Effector CD4-positive, alpha-beta T cell (primary cell): ENCODE results near the gene CD248.
"Not testable (repeated sequence)": the region's sequence is repeated elsewhere in the genome, so short reads cannot be mapped to it uniquely, and the experiment has no call there.

Experiments
- DNase-seq: peaks from one replicate; pipeline ENCODE4 v3.0.0-alpha.2; 2020

Gene CD248

DNA sequence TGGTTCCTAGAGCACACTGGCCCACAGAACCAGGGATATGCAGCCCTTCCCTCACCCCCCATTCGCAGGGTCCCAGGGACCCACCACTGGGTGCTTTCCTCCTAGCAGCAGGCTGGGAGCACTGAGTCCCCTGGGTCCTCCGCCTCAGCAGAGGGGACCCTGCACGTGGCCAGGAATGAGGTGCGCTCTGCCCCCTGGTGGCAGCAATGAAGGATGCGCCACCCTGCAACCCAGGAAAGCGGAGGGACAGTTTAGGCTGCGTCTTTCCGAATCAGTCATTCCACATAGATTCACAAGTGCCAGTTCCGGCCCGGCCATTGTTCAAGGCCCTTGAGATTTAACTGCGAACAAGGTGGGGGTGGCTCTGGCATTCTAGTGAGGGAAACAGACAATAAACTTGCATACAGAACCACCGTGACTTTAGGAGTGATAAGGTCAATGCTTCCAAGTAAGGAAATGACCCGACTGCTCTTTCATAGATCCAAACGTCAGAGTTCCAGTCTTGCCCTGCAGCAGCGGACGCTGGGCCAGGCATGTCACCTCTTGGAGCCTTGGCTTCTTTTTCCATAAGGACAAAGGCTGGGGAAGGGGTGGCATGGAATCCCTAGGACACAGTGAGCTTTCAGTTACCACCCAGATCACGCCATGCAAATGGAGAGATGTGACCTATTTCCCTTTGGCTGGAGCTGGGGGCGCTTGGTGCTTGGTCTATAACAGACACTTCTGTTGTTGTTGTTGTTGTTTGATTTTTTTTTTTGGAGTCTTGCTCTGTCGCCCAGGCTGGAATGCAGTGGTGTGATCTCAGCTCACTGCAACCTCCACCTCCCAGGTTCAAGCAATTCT, 11.7 kb upstream of the CD248 start:
- DNase-seq: peak; percentile 70

DNA sequence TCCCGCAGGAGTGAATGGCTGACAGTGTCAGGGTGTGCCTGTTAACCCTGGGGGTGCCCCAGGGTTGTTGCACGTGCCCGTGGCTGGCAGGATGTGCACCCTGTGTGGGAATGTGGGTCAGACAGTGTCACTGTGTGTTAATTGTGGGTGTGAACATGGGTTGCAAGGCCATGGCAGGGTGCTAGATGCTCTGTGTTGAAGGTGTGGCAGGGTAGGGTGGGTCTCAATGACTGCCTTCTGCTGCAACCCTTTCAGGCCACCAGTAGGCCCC, 11.1 kb upstream of the CD248 start:
- DNase-seq: no peak

DNA sequence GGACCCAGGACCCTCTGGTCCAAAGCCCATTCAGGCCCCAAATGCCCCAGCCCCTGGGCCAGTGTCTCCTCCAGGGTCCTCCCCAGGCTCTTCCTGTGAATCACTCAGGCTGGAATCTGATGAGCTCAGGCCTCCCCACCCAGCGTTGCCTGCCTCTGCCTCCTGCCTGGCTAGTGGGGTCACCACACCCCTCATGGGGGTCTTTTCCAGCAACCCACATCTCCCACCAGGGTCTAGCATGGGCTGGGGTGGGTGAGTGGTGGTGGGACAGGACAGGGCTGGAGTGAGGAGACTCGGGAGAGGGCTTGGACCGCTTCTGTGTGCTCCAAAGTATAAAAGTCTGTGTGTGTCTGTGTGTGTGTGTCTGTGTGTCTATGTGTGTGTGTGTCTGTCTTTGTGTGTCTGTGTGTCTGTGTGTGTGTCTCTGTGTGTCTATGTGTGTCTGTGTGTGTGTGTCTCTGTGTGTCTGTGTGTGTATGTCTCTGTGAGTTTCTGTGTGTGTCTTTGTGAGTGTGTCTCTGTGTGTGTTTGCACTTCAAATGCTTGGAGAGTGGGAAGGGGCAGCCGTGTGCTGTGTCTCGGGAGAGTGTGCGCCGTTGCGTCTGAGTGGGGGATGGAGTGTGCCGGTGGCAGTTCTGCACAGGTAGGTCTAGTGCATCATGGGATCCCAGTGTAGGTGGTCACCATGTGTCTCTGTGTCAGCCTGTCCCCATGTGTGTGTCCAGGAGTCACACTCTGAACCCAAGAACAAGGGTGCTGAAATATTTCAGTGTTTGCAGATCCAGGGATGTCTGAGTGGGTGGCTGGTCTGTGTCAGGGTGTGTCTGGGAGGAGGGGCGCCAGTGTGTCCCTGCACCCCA, 10.6 kb upstream of the CD248 start:
- no peak for DNase-seq

DNA sequence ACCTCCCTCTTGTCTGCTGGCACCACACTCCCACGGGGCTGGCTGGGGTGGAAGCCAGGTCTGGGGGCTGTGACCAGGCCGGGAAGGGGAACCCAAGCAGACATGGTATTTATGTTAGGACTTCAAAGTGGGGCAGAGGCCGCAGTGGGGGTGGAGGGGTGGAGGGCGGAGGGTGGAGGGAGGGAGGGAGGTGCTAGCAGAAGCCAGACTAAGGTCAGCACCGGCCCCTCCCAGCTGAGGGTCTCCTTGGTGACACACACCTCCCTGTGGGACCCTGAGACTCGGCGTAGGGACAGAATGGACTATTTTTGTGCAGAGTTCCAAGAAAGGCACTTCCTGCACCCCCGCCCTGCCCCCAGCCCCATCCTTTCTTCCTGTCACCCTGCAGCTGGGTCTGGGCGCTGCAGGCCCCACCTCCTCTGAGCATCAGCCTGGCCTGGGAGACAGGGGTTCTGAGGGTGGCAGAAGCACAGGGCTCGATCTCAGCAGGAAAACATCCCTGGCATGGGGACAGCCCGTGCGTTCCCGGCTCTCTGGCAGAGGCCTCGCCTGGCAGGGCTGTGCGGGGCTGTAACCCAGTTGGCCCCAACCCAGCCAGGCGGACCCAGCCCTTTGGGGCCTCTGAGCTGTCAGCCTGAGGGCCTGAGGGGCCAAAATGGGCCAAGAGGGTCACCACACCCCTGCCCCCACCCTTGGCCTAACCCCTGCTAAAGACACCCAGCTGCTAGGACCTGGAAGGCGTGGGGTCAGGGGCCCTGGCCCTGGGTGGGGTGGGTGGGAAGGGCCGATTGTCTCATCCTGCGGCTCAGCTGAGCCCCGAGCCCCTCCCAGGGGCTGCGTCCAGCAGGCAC, 9.6 kb upstream of the CD248 start:
- DNase-seq: no peak

DNA sequence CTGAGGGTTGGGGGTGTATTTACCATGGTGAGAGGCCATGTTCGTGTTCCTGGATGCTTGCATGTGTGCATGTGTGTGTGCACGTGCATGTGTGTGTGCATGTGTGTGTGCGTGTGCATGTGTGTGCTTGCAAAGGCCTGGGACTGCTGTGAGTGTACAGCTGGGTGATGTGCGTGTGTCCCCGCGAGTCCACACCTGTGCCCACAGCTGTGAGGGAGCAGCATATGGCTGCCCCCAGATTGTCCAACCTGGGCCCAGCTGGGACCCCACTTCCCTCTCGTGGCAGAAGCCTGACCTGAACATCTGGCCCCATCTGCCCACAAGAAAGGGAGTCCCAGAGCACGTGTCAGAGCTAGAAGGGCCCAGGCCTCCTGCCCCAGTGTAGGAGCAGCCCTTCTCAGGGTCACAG, 8.4 kb upstream of the CD248 start:
- DNase-seq: no peak

DNA sequence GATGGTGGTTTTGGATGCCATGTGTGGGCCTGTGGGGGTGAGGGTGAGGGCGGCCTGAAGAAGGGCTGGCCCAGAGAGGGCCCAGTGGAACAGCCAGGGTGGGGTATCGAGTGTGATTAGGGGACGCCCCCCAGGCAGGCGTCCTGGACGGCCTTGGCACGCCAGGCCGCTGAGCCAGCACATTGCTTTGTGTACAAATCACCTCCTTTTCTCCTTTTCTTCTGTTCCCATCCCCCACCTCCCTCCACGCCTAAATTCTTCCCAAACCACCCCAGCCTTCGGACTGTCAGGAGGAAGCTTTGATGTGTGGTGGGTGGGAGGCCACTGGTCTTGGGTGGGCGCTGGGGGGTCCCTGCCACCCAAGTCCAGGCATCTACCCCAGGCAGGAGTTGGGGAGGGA, 7.8 kb upstream of the CD248 start:
- no peak for DNase-seq

DNA sequence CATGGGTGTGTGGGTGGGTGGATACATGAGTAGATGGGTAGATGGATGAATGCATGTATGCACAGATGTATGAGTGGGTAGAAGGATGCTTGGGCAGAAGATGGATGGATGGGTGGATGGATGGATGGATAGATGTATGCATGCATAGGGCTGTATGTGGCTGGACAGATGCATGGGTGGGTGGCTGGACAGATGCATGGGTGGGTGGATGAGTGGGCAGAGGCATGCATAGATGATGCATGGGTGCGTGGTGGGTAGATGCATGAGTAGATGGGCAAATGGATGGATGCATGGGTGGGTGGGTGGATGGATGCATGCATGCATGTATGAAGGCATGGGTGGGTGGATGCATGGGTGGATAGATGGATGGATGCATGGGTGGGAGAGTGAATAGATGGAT, 6.8 kb upstream of the CD248 start:
- no peak for DNase-seq

DNA sequence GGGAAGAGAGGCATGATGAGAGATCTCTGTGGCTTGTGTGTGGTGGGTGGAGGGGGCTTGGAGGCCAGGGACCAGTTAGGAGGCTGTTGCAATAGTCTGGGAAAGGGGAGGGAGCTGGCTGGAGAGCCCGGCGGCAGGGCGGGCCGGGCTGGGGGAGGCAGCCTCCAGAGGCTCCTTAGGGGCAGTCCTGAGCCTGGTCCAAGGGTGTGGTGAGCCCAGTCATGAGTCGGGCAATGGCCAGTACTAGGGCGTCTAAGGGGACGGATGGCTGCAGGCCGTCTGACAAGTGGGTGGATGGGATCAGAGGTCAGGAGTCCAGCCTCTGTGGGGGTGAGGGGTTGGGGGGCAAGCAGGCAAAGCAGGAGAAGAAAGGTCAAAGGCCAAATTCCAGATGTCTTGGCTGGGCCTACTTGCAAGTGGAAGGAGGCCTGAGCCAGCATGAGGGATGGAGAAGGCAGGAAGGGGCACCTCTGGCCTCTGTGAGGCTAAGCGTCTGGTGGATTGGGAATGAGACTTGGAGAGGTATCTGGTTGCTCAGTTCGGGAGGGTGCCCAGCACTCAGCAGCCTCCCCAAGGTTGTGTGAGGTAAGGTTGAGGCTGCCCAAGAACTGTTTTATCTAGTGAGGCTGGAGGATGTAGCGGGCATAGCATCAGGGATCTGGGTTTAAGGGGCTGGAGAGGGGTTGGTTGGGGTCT, 6.0 kb upstream of the CD248 start:
- no peak for DNase-seq

DNA sequence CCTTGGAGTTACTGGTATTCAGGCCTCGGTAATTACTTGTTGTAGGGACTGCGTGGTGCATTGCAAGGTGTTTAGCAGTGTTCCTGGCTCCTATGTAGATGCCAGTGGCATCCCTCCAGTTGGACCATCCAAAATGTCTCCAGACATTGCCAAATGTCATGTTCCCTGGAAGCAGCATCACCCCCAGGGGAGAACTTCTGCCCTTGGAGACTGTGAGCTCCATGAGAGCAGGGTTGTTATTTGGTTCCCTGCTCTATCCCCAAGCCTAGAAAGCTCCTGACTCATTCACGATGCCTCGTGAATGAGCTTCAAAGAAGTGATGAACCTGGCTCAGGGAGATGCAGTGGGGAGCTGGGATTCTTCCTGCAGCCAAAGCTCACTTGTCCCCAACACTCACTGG, 4.8 kb upstream of the CD248 start:
- DNase-seq: no peak

DNA sequence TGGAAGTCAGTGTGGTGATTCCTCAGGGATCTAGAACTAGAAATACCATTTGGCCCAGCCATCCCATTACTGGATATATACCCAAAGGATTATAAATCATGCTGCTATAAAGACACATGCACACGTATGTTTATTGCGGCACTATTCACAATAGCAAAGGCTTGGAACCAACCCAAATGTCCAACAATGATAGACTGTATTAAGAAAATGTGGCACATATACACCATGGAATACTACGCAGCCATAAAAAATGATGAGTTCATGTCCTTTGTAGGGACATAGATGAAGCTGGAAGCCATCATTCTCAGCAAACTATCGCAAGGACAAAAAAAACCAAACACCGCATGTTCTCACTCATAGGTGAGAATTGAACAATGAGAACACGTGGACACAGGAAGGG, 3.9 kb upstream of the CD248 start:
- not testable (repeated sequence) for DNase-seq

DNA sequence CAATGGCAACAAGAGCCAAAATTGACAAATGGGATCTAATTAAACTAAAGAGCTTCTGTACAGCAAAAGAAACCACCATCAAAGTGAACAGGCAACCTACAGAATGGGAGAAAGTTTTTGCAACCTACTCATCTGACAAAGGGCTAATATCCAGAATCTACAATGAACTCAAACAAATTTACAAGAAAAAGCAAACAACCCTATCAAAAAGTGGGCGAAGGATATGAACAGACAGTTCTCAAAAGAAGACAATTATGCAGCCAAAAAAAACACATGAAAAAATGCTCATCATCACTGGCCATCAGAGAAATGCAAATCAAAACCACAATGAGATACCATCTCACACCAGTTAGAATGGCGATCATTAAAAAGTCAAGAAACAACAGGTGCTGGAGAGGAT, 3.4 kb upstream of the CD248 start:
- DNase-seq: not testable (repeated sequence)

DNA sequence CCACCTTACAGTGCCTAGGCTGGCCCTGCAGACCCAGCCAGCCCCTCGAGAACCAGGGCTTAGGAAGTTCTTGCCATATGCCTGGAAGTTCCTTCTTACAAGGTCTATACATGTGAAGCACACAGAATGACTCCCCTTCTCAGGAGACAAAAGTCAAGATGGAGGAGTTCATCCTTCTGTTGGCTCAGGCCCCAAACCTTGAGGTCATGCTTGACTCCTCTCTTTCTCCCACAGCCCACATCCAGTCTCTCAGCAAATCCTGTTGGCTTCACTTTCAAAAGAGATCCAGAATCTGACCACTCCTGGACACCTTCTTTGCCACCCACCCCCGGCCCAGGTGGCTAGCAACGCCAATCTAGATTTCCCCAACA, 1.7 kb upstream of the CD248 start:
- no peak for DNase-seq

DNA sequence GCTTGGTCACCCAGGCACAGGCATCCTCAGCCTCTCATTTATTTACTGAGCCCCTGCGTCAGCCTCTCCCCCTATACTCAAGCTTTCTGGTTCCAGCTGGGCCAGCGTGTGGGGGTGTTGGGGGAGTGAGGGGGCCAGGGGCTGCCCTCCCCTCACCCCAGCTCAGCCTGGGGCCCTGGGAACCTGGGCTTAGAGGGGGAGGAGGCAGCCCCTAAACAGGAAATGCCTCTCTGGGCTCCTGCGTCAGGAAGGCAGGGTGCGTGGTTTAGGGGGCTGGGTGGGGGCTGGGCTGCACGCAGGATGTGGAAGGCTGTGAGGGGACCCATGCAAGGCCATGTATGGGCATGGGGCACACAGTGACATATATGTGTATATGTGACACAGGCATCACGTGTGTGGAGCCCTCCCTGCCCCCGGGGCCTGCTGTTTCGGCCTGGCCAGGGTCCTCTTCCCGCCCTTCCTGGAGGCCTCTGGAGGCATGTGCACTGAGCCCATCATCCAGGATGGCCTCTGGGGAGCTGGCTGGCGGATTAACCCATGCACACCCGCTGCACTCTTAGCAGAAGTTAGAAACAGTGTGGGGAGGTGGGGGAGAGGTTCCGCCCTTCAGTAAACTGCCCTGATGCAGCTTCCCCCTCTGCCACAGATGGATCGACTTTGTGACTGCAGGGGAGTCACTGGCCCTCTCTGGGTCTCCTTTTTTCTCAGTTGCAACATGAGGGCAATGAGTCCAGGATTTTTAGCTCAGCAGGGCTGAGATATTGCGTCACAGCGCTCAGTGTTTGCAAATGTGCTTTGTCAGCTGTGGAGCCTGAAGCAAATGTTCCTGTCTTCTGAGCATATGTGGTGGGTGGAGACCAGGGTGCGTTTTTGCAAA, 1.1 kb upstream of the CD248 start:
- DNase-seq: peak; percentile 47

DNA sequence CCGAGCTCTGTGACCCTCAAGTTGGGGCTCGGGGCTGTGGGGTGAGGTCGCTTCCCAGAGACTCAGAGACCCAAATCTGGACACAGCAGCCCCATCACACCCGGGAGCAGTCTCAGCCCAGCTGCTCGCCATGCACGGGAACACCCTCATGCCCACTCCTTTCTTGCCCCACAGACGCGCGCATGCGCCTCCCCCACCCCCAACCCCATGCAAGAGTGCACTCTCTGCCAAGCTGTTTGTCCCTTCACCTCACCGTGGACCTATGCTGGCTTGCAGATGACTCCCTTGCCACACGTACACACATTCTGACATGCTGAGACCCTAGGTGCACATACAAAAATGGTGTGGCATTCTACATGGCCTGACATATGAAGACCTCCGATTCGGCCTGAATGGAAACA, 478 bp upstream of the CD248 start:
- DNase-seq: no peak

DNA sequence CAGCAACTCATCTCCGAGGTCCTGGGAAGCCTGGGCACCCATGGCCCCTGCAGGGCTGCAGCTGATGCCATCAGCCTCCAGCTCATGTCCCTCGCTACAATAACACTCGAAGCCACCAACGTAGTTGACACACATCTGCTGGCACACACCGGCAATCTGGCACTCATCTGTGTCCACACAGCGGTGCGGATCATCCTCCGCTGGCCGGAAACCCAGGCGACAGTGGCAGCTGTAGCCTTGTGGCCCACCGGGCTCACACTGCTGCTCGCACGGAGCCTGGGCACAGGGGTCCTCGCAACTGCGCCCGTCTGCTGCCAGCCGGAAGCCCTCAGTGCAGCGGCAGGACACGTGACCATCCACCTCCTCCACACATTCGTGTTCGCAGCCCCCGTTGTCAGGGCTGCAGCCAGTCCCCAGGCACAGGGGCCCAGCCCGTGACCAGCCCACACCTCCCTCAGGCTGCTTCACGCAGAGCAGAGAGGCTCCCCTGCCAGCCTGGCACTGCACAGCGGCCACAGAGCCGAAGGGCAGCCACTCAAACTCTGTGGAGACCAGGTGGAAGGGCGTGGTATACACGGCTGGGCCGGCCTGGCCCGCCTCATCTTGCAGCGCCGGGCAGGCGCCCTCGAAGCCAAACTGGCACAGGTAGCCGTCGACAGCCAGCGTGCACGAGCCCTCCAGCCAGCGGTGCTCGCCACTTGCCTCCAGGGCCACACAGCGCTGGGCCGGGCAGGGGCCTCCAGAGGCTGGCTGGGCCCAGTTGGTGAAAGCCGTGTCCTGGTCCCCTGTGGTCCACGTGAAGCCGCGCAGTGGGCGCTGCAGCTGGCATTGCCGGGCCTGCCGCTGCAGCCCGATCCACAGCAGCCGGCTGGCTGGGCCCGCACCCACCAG, 678 bp downstream of the CD248 start:
- DNase-seq: no peak

DNA sequence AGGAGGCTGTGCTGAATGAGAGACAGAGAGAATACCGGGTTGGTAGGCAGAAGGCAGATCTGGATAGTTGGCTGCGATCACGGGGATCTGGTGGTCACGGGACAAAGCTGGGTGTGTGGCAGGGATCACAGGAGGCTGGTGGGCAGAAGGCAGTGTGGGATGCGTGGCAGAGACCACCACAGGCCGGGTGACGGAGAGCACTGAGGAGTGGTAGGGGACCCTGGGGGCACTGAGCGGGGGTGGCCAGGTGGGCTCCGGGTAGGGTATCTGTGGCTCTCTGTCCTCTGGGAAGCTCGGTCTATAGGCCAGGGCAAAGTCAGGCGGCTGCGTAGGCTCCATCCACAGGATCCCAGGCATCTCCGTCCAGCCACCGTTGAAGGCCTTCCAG, 1.4 kb downstream of the CD248 start:
- no peak for DNase-seq

DNA sequence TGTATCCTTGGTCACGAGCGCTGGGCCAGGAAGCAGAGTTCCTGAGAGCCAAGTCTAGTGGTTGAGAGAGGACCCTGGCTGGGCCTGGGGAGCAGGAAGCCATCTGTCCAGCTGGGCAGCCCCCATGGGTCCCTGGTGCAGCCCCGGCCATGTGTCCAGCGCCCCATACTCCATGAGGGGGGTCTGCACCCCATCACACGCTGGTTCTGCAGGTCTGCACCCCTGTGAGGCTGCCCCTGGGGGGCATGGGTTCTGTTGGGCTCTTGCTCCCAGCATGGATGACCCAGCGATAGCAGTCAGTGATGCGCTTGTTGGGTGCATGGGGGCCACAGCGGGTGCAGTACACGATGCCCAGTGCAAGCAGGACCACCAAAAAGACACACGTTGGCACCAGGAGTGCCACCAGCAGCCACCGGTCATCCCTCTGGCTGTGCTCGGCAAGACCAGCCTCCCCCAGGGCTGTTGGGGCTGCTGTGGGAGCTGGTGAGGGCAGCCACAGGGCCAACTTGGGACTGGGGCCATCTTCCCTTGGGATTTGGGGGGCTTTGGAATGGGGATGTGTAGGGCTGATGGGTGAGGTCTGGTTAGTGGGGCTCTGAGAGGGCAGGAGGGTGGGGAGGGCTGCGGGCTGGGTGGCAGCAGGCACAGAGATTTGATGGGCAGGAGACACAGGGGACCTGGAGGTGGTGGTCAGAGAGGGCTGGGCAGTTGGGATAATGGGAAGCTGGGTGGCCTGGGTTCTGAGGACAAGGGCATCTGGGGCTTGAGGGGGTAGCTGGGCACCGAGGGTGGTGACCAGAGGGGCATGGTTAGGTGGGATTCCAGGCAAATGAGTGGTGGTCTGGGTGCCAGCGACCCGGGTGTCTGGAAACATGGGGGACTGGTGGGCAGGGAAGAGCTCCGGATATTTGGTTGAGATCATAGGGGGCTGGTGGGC, 2.0 kb downstream of the CD248 start:
- no peak for DNase-seq

DNA sequence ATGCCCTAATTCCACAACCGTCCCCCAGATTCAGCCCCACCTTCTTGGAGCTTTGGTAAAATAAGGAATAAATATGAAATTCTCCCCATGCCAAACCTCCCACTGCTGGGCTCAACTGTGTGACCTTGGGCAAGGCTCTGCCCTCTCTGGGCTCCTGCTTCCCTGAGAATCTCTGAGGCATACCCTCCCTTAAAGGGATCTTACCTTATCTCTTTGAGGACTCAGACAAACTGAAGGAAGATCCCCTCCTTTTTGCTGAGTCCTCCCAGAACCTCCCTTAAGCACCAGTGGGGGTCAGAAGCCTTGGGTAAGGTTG, 2.7 kb downstream of the CD248 start:
- DNase-seq: no peak

DNA sequence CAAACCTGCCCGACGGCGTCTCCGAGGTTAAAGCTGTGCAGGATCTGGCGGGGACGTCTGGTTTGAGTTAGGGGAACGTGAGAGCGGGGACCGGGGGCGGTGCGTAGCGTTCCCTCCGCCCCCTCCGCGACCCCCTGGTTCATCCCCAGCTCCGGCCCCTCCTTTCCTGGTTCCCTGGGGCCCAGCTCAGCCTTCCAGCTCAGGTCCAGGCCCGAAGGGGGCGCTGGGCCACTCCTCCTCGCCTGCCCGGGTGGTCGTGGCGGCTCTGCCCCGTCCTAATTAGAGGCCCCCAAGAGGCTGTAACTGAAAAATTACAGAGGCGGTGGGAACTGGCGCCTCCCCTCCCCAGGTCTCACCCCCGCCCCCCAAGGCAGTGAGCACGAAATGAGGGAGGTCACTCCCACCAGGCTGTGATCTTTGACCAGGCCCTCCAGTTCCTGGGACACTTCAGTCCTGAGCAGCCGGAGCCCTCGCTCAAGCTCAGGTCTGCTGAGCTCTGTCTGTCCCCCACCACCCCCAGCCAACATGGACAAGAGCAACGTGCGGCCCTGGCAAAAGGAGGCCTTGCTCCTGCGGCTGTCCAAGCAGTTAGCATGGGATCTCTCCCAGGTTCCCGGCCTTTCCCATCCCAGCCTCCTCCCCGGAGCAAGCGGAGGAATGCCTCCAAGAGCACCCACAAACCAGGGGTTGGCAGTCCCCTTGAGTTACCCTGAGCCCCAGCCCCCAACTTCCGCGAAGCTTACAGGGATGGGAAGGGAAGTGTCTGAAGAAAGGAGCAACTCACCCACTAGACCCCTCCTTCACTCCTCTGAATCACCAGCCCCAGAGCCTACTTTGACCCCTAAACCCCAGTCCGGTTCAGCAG, 3.3 kb downstream of the CD248 start:
- no peak for DNase-seq
